ENCODE measurements around the gene MTM1. TPM values are rescaled to one million over a fixed set of nuclear protein-coding genes. Genes with fewer than 3 reads are reported as not detected.

The MTM1 gene
- total RNA-seq, 1 experiment from 2014 or later = 22.9 TPM

DNA sequence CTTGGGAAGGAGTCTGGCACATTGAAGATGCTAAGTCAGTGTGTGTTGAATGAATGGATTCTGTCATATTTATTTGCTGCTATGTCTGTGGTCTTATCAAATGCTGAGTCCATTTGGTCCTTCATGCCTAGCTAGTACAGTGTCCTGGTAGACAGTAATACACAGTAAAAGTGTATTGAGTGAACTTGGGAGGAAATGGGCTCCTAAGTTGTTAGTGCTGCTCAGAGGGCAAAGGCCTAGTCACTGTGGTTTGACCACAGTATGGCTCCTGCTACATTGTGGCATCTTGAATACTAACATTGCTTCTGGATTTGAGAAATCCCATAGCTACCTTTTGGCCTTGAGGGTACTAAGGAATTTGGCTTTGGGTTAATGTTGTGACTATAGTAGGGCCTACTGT, 33.9 kb downstream of the MTM1 start:
- no TSS peak for BruUV-seq (replicated peaks)
- DNase-seq = no peak
- Histone ChIP-seq H3K36me3 (ENCODE audit: low read depth) (no peaks in the 10 kb centered on the region), H3K27ac (no peak overlapping the region), H3K4me3 (no peak overlapping the region), H3K9me3 (ENCODE audit: insufficient read depth, low read depth) (no peaks in the 10 kb centered on the region), H3K4me2 (no peak overlapping the region), H4K20me1 (ENCODE audit: insufficient read depth) (no peaks in the 10 kb centered on the region), H3K4me1 (replicated peaks; ENCODE audit: insufficient read depth) (no peaks in the 10 kb centered on the region), H2AFZ (no peak overlapping the region), H3K27me3 (ENCODE audit: insufficient read depth, low read depth) (no peaks in the 10 kb centered on the region), H3K79me2 (ENCODE audit: low read depth) (no peaks in the 10 kb centered on the region), H3F3A (ENCODE audit: insufficient read depth, low read depth) (no peaks in the 10 kb centered on the region), H3K9me2 (ENCODE audit: insufficient read depth) (no peaks in the 10 kb centered on the region)
- intact Hi-C loops (cut with micrococcal nuclease; ENCODE audit: unreplicated experiment) = no loop called here
- TF ChIP-seq EZH2 (IDR thresholded peaks at IDR 0.05; ENCODE audit: low read depth) = no peak
- no peak for TF ChIP-seq CTCF (conservative IDR thresholded peaks at IDR 0.05)
- CTCF ChIA-PET = no interaction called here
- POLR2A ChIA-PET (ENCODE audit: unreplicated experiment) = no interaction called here

DNA sequence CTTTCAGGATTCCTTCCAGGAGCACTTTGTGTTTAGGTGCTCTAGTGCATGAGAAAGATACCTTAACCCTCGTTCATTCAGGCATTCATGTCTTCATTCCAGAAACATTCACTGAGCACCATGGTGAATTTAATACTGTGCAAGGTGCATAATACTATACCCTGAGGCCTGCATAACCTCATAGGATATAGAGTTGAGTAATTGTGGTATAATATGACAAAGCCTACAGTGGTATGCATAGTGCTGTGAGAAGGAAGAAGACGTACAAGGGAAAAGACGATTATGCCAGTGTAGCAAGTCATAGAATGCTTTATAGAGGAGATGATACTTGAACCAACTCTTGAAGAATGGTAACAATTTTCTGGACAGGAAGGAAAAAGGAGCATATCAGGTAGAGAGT, 34.3 kb downstream of the MTM1 start:
- DNase-seq = no peak
- no peaks in the 10 kb centered on the region for H3K79me2 ChIP-seq (ENCODE audit: low read depth)
- ChIA-PET POLR2A (ENCODE audit: unreplicated experiment) (no interaction called here), CTCF (no interaction called here)
- no peak for TF ChIP-seq CTCF (conservative IDR thresholded peaks at IDR 0.05)
- TF ChIP-seq EZH2 (IDR thresholded peaks at IDR 0.05; ENCODE audit: low read depth) = no peak
- BruUV-seq (replicated peaks) = no TSS peak
- intact Hi-C loops (cut with micrococcal nuclease; ENCODE audit: unreplicated experiment) = no loop called here
- no peaks in the 10 kb centered on the region for H3K27me3 ChIP-seq (ENCODE audit: insufficient read depth, low read depth)
- H3K4me3 ChIP-seq = no peak overlapping the region
- H3K9me2 ChIP-seq (ENCODE audit: insufficient read depth) = no peaks in the 10 kb centered on the region
- no peak overlapping the region for H3K27ac ChIP-seq
- H4K20me1 ChIP-seq (ENCODE audit: insufficient read depth) = no peaks in the 10 kb centered on the region
- H3K9me3 ChIP-seq (ENCODE audit: insufficient read depth, low read depth) = no peaks in the 10 kb centered on the region
- H3K4me1 ChIP-seq (replicated peaks; ENCODE audit: insufficient read depth) = no peaks in the 10 kb centered on the region
- H2AFZ ChIP-seq = no peak overlapping the region
- H3K36me3 ChIP-seq (ENCODE audit: low read depth) = no peaks in the 10 kb centered on the region
- no peak overlapping the region for H3K4me2 ChIP-seq
- H3F3A ChIP-seq (ENCODE audit: insufficient read depth, low read depth) = no peaks in the 10 kb centered on the region

GRCh38 chrX:150605603-150606002, 37.2 kb downstream of the MTM1 start:
- TF ChIP-seq CTCF (conservative IDR thresholded peaks at IDR 0.05) (no peak), EZH2 (IDR thresholded peaks at IDR 0.05; ENCODE audit: low read depth) (no peak)
- BruUV-seq (replicated peaks) = no TSS peak
- H3K27me3 ChIP-seq (ENCODE audit: insufficient read depth, low read depth) = no peaks in the 10 kb centered on the region
- no peaks in the 10 kb centered on the region for H3K79me2 ChIP-seq (ENCODE audit: low read depth)
- H3K4me2 ChIP-seq = no peak overlapping the region
- ChIA-PET POLR2A (ENCODE audit: unreplicated experiment) (interaction anchor here (0.6 kb wide), 1 partner anchor 22 kb away, joined by 3 read pairs; no protein-coding TSS in a partner anchor), CTCF (no interaction called here)
- H3K9me3 ChIP-seq (ENCODE audit: insufficient read depth, low read depth) = no peaks in the 10 kb centered on the region
- H3K4me3 ChIP-seq = no peak overlapping the region
- H3F3A ChIP-seq (ENCODE audit: insufficient read depth, low read depth) = no peaks in the 10 kb centered on the region
- intact Hi-C loops (cut with micrococcal nuclease; ENCODE audit: unreplicated experiment) = no loop called here
- no peaks in the 10 kb centered on the region for H3K4me1 ChIP-seq (replicated peaks; ENCODE audit: insufficient read depth)
- H3K9me2 ChIP-seq (ENCODE audit: insufficient read depth) = no peaks in the 10 kb centered on the region
- no peaks in the 10 kb centered on the region for H4K20me1 ChIP-seq (ENCODE audit: insufficient read depth)
- H3K27ac ChIP-seq = no peak overlapping the region
- no peak overlapping the region for H2AFZ ChIP-seq
- DNase-seq = peak; percentile 1 to 46
- no peaks in the 10 kb centered on the region for H3K36me3 ChIP-seq (ENCODE audit: low read depth)

Data from PC-9 (cell line).